Suprapubic skin (tissue), 3 donors: Measurements from ENCODE around the gene UCN2.

Source experiments
- CTCF ChIP-seq, 2 donors: fragments of 200-600 bp in 1 of 2; fragments of 450-650 bp in 1 of 2; sonication (generic) in 1 of 2; IDR thresholded peaks; one replicate each; pipeline ENCODE4 v1.5.1; 2016 to 2019; ENCODE audit warnings: antibody characterized with exemption in 2 of 2, mild to moderate bottlenecking in 1 of 2, moderate library complexity in 1 of 2
- EP300 ChIP-seq: sonication (generic); formaldehyde crosslinking; IDR thresholded peaks from one replicate; pipeline ENCODE4 v1.6.1; 2017; ENCODE audit warnings: antibody characterized with exemption

GRCh38 chr3:48594417-48595049, 31.0 kb upstream of the UCN2 start:
- TF ChIP-seq CTCF (IDR thresholded peaks at IDR 0.05) (no peak), EP300 (no peak)
